Stimulated activated CD8-positive, alpha-beta memory T cell treated with anti-CD3 and anti-CD28 coated beads, Interleukin-4, amount 100 ng/mL, for 24 hours (primary cell): ENCODE data around the gene DDR1.
"Not testable (repeated sequence)": the region's sequence is repeated elsewhere in the genome, so short reads cannot be mapped to it uniquely, and the experiment has no call there.

Experiments
- DNase-seq: peaks from one replicate; pipeline ENCODE4 v3.0.0-alpha.2; 2020; ENCODE audit warnings: low read depth

Gene DDR1

GRCh38 chr6:30918670-30919069, 34.4 kb downstream of the DDR1 start:
- no peak for DNase-seq

GRCh38 chr6:30922447-30922852, 38.1 kb downstream of the DDR1 start:
- DNase-seq = no peak

GRCh38 chr6:30924040-30924627, 39.8 kb downstream of the DDR1 start:
- not testable (repeated sequence) for DNase-seq

- no peak for DNase-seq
These were observed 42.3 kb downstream of the DDR1 start for GRCh38 chr6:30926644-30927043.

GRCh38 chr6:30927080-30927479, 42.8 kb downstream of the DDR1 start:
- not testable (repeated sequence) for DNase-seq

GRCh38 chr6:30928677-30929076, 44.4 kb downstream of the DDR1 start:
- no peak for DNase-seq

GRCh38 chr6:30930506-30930905, 46.2 kb downstream of the DDR1 start:
- no peak for DNase-seq

GRCh38 chr6:30931272-30931671, 47.0 kb downstream of the DDR1 start:
- DNase-seq = no peak

GRCh38 chr6:30931969-30932645, 47.8 kb downstream of the DDR1 start, which contains the start of gene SFTA2:
Gene SFTA2 (minus strand): TSS chr6:30932170. CDS start chr6:30932096, 74 bp downstream.
- no peak for DNase-seq

GRCh38 chr6:30932665-30933365, 48.5 kb downstream of the DDR1 start:
- DNase-seq = no peak

- no peak for DNase-seq
These were observed 50.7 kb downstream of the DDR1 start for GRCh38 chr6:30935018-30935417.

- DNase-seq = no peak
These were observed 52.9 kb downstream of the DDR1 start for GRCh38 chr6:30937265-30937664.

GRCh38 chr6:30938730-30939129, 54.4 kb downstream of the DDR1 start:
- DNase-seq = no peak

GRCh38 chr6:30939473-30939872, 55.2 kb downstream of the DDR1 start:
- DNase-seq = no peak

GRCh38 chr6:30940361-30940986, 56.2 kb downstream of the DDR1 start, which contains the start of gene MUCL3:
Gene MUCL3 (plus strand): TSS chr6:30940973. CDS start chr6:30941000, 27 bp downstream.
- DNase-seq = no peak

GRCh38 chr6:30942338-30943060, 58.2 kb downstream of the DDR1 start:
- no peak for DNase-seq

GRCh38 chr6:30944051-30944450, 59.7 kb downstream of the DDR1 start:
- DNase-seq = no peak

- DNase-seq = no peak
These were observed 61.0 kb downstream of the DDR1 start for GRCh38 chr6:30945281-30945680.

GRCh38 chr6:30947231-30947630, 62.9 kb downstream of the DDR1 start:
- DNase-seq = no peak

- DNase-seq = no peak
These were observed 64.5 kb downstream of the DDR1 start for GRCh38 chr6:30948811-30949210.
